ENCODE results near the gene CAMK1D. TPM values are rescaled to one million over a fixed set of nuclear protein-coding genes. Genes with fewer than 3 reads are reported as not detected.

CAMK1D gene
- total RNA-seq, 1 donor from 2014 or later: 36.3 TPM

GRCh38 chr10:12703126-12703525 is 353.8 kb downstream of the CAMK1D start:
- Mint-ChIP-seq H3K27ac (ENCODE audit: unreplicated experiment) (peak overlapping the region; percentile 91), H3K9me3 (ENCODE audit: low read depth) (no peaks in the 10 kb centered on the region), H3K4me1 (ENCODE audit: low read depth) (peaks cover 97% of the 10 kb centered on the region), H3K36me3 (ENCODE audit: low read depth) (no peaks in the 10 kb centered on the region), H3K4me3 (ENCODE audit: unreplicated experiment) (no peak overlapping the region), H3K27me3 (ENCODE audit: low read depth) (no peaks in the 10 kb centered on the region)
- no peak for TF ChIP-seq CTCF (IDR thresholded peaks at IDR 0.05)
- DNase-seq (ENCODE audit: low spot score): no peak

GRCh38 chr10:12703813-12704212 is 354.5 kb downstream of the CAMK1D start:
- Mint-ChIP-seq H3K4me3 (ENCODE audit: unreplicated experiment) (peak overlapping the region; percentile 29), H3K9me3 (ENCODE audit: low read depth) (no peaks in the 10 kb centered on the region), H3K27me3 (ENCODE audit: low read depth) (no peaks in the 10 kb centered on the region), H3K36me3 (ENCODE audit: low read depth) (no peaks in the 10 kb centered on the region), H3K27ac (ENCODE audit: unreplicated experiment) (peak overlapping the region; percentile 91), H3K4me1 (ENCODE audit: low read depth) (peaks cover 100% of the 10 kb centered on the region)
- no peak for TF ChIP-seq CTCF (IDR thresholded peaks at IDR 0.05)
- DNase-seq (ENCODE audit: low spot score): no peak

DNA sequence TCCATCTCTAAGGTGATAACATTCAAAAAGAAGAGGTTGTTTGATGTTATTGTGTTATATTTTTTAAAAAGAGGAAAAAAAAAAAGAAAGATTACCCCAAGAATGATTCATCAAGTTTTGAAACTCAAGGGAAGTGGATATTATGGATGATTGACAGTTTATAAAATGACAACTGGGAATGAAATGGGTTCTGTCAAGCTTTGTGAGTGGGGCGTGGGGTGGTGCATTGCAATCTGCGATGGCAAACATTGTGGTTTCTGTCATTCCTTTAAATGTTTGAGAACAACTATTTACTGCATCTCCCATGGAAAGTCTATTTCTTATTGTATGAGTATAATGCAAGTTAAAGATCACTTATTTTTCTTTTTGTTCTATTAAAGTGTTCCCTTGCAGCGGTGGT is 355.1 kb downstream of the CAMK1D start:
- no peak for DNase-seq (ENCODE audit: low spot score)
- H3K9me3 Mint-ChIP-seq (ENCODE audit: low read depth): no peaks in the 10 kb centered on the region
- H3K4me3 Mint-ChIP-seq (ENCODE audit: unreplicated experiment): no peak overlapping the region
- TF ChIP-seq CTCF (IDR thresholded peaks at IDR 0.05): no peak
- H3K27ac Mint-ChIP-seq (ENCODE audit: unreplicated experiment): peak overlapping the region; percentile 78
- no peaks in the 10 kb centered on the region for H3K27me3 Mint-ChIP-seq (ENCODE audit: low read depth)
- peaks cover 100% of the 10 kb centered on the region for H3K4me1 Mint-ChIP-seq (ENCODE audit: low read depth)
- no peaks in the 10 kb centered on the region for H3K36me3 Mint-ChIP-seq (ENCODE audit: low read depth)

- Mint-ChIP-seq H3K4me3 (ENCODE audit: unreplicated experiment) (no peak overlapping the region), H3K9me3 (ENCODE audit: low read depth) (no peaks in the 10 kb centered on the region), H3K27me3 (ENCODE audit: low read depth) (no peaks in the 10 kb centered on the region), H3K4me1 (ENCODE audit: low read depth) (peaks cover 100% of the 10 kb centered on the region), H3K36me3 (ENCODE audit: low read depth) (no peaks in the 10 kb centered on the region), H3K27ac (ENCODE audit: unreplicated experiment) (peak overlapping the region; percentile 95)
- no peak for TF ChIP-seq CTCF (IDR thresholded peaks at IDR 0.05)
- DNase-seq (ENCODE audit: low spot score): no peak
These were observed 356.6 kb downstream of the CAMK1D start for GRCh38 chr10:12705943-12706342.

- Mint-ChIP-seq H3K4me1 (ENCODE audit: low read depth) (peaks cover 100% of the 10 kb centered on the region), H3K36me3 (ENCODE audit: low read depth) (no peaks in the 10 kb centered on the region), H3K4me3 (ENCODE audit: unreplicated experiment) (no peak overlapping the region), H3K9me3 (ENCODE audit: low read depth) (no peaks in the 10 kb centered on the region), H3K27me3 (ENCODE audit: low read depth) (no peaks in the 10 kb centered on the region), H3K27ac (ENCODE audit: unreplicated experiment) (peak overlapping the region; percentile 95)
- DNase-seq (ENCODE audit: low spot score): no peak
- peak; percentile 73 for TF ChIP-seq CTCF (IDR thresholded peaks at IDR 0.05)
These were observed 358.3 kb downstream of the CAMK1D start for GRCh38 chr10:12707461-12708185.
